OCI-LY7 (cell line): ENCODE data around the gene HMSD. TPM values are rescaled to one million over a fixed set of nuclear protein-coding genes. Genes with fewer than 3 reads are reported as not detected.

Source experiments
- BruUV-seq: library from RNA; stranded (reverse); fragments of 400-500 nt; replicated peaks from 2 replicates; lab custom pipeline; 2021; lab: Mats Ljungman, UMichigan
- CTCF ChIA-PET: fragments of 300-600 bp; sonication (Branson Sonifier 250); formaldehyde crosslinking; loops from one replicate; lab custom pipeline; 2022; ENCODE audit warnings: antibody characterized with exemption; ENCODE audit not compliant: unreplicated experiment; lab: Charles Lee
- POLR2A ChIA-PET: fragments of 300-600 bp; sonication (Branson Sonifier 250); formaldehyde crosslinking; loops from one replicate; lab custom pipeline; 2022; ENCODE audit warnings: antibody characterized with exemption; lab: Charles Lee
- DNase-seq: peaks from one replicate; pipeline ENCODE4 v3.0.0-alpha.2; 2015; ENCODE audit warnings: low spot score
- H2AFZ ChIP-seq: fragments of 200-600 bp; sonication (generic), shearing (Covaris generic); 2 replicates; pipeline ENCODE4 v1.6.1; 2014; ENCODE audit warnings: mild to moderate bottlenecking, antibody characterized with exemption, low read length, moderate library complexity
- H3K27ac ChIP-seq: fragments of 200-600 bp; sonication (generic); 2 replicates; pipeline ENCODE4 v1.5.1; 2014; ENCODE audit warnings: mixed run types, low read depth, mild to moderate bottlenecking, moderate library complexity, low read length, inconsistent platforms; ENCODE audit not compliant: poor library complexity, severe bottlenecking
- H3K36me3 ChIP-seq: fragments of 200-600 bp; sonication (generic); 2 replicates; pipeline ENCODE4 v1.6.1; 2014; ENCODE audit warnings: mild to moderate bottlenecking, antibody characterized with exemption, low read length, moderate library complexity, mixed read lengths; ENCODE audit not compliant: insufficient read depth
- H3K4me1 ChIP-seq: fragments of 200-600 bp; sonication (generic); 2 replicates; pipeline ENCODE4 v1.5.1; 2014; ENCODE audit warnings: mild to moderate bottlenecking, low read length; ENCODE audit not compliant: insufficient read depth, poor library complexity, severe bottlenecking
- H3K4me2 ChIP-seq: fragments of 200-600 bp; sonication (generic); 2 replicates; pipeline ENCODE4 v1.6.1; 2014; ENCODE audit warnings: mild to moderate bottlenecking, low read length
- H3K4me3 ChIP-seq: fragments of 200-600 bp; sonication (generic); 2 replicates; pipeline ENCODE4 v1.5.1; 2014; ENCODE audit warnings: mild to moderate bottlenecking, low read depth, low read length; ENCODE audit not compliant: poor library complexity, severe bottlenecking
- H3K79me2 ChIP-seq: fragments of 200-600 bp; sonication (generic); 2 replicates; pipeline ENCODE4 v1.6.1; 2016; ENCODE audit warnings: low read depth, mild to moderate bottlenecking, low read length, moderate library complexity, mixed read lengths; ENCODE audit not compliant: insufficient read depth
- H3K9me2 ChIP-seq: fragments of 200-600 bp; sonication (generic); 2 replicates; pipeline ENCODE4 v1.6.1; 2016; ENCODE audit warnings: mild to moderate bottlenecking, low read length, mixed read lengths; ENCODE audit not compliant: insufficient read depth
- H3K9me3 ChIP-seq: fragments of 200-600 bp; sonication (generic); 2 replicates; pipeline ENCODE4 v1.6.1; 2014; ENCODE audit warnings: mild to moderate bottlenecking, mixed run types, low read length, mixed read lengths
- H4K20me1 ChIP-seq: fragments of 200-600 bp; sonication (generic); 2 replicates; pipeline ENCODE4 v1.6.1; 2014; ENCODE audit warnings: mild to moderate bottlenecking, antibody characterized with exemption, low read length, moderate library complexity, mixed read lengths; ENCODE audit not compliant: insufficient read depth
- CTCF ChIP-seq: fragments of 200-600 bp; sonication (generic); conservative IDR thresholded peaks from 2 replicates; pipeline ENCODE4 v1.5.1; 2014; ENCODE audit warnings: mild to moderate bottlenecking, antibody characterized with exemption, low read length, moderate library complexity, mixed read lengths
- EZH2phosphoT487 ChIP-seq: fragments of 200-600 bp; sonication (generic); IDR thresholded peaks from 2 replicates; pipeline ENCODE4 v1.6.1; 2018; ENCODE audit warnings: low read depth, borderline replicate concordance, mild to moderate bottlenecking, mixed run types, antibody characterized with exemption, low read length, moderate library complexity, mixed read lengths
- intact Hi-C: fragments of 100-400 bp; cut with micrococcal nuclease; formaldehyde crosslinking; loops from one replicate; pipeline ENCODE4 v1.10.0; 2022; ENCODE audit not compliant: unreplicated experiment
- total RNA-seq, 2 experiments: library from RNA; depleted of rRNA in 1 of 2; stranded (reverse); fragments of >200 nt in 1 of 2; shearing (Covaris generic) in 1 of 2; gene quantifications; 2 replicates each; pipeline ENCODE4 v1.2.3, GENCODE V29; 2014 to 2022

HMSD gene
- total RNA-seq, 2 experiments from 2014 or later = not detected

DNA sequence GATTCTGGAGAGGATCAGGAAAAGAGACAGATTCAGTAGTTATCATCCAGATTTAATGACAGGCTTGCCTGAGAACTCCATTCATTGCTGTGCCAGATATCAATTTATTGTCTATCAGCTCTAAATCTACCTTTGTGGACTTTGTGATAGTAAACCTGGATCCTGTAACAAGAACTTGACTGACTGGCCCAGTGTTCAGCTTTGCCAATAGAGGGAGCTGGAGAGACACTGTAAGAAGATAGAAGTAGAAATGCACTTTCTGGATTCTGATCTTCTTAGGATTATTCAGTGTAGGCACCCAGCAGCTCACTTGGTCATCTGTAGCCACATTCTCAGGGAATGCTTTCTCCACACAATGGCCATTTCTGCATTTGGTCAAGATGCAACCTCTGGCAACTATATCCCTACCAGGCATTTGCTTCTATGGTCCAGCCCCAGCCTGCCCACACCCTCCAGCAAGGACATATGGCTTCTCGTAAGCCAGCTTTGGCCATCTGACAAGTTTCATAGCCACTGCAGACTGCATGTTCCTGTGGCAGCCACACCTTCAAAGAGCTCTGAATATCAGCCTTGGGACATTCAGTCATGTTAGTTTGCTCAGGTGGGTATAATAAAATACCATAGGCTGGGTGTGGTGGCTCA, 14.6 kb downstream of the HMSD start:
- ChIA-PET CTCF (interaction anchor here (1.1 kb wide), 1 partner anchor 24 kb away, joined by 3 read pairs; no protein-coding TSS in a partner anchor), POLR2A (interaction anchor here (0.6 kb wide), 1 partner anchor 1013 kb away, joined by 3 read pairs; no protein-coding TSS in a partner anchor)
- H4K20me1 ChIP-seq = no peaks in the 10 kb centered on the region
- no TSS peak for BruUV-seq
- intact Hi-C loops = no loop called here
- H3K79me2 ChIP-seq = no peaks in the 10 kb centered on the region
- H2AFZ ChIP-seq = no peak overlapping the region
- TF ChIP-seq CTCF (peak; percentile 74), EZH2phosphoT487 (no peak)
- no peaks in the 10 kb centered on the region for H3K9me3 ChIP-seq
- H3K4me2 ChIP-seq = no peak overlapping the region
- no peaks in the 10 kb centered on the region for H3K9me2 ChIP-seq
- H3K4me1 ChIP-seq = no peaks in the 10 kb centered on the region
- no peaks in the 10 kb centered on the region for H3K36me3 ChIP-seq
- no peak overlapping the region for H3K27ac ChIP-seq
- H3K4me3 ChIP-seq = no peak overlapping the region
- DNase-seq = peak; percentile 50

GRCh38 chr18:63964908-63965307, 15.8 kb downstream of the HMSD start:
- H3K36me3 ChIP-seq = no peaks in the 10 kb centered on the region
- H3K4me1 ChIP-seq = peaks cover 5% of the 10 kb centered on the region
- no peaks in the 10 kb centered on the region for H3K9me2 ChIP-seq
- no peaks in the 10 kb centered on the region for H3K79me2 ChIP-seq
- no peak overlapping the region for H2AFZ ChIP-seq
- no peak overlapping the region for H3K27ac ChIP-seq
- BruUV-seq = no TSS peak
- H3K4me2 ChIP-seq = no peak overlapping the region
- no peaks in the 10 kb centered on the region for H3K9me3 ChIP-seq
- no peaks in the 10 kb centered on the region for H4K20me1 ChIP-seq
- intact Hi-C loops = no loop called here
- no peak for TF ChIP-seq EZH2phosphoT487
- no peak for TF ChIP-seq CTCF
- ChIA-PET CTCF (no interaction called here), POLR2A (no interaction called here)
- H3K4me3 ChIP-seq = no peak overlapping the region
- no peak for DNase-seq

- no peak for DNase-seq
- no peak overlapping the region for H3K4me3 ChIP-seq
- H3K9me3 ChIP-seq = no peaks in the 10 kb centered on the region
- intact Hi-C loops = no loop called here
- H3K4me1 ChIP-seq = peaks cover 5% of the 10 kb centered on the region
- H3K27ac ChIP-seq = no peak overlapping the region
- H3K79me2 ChIP-seq = no peaks in the 10 kb centered on the region
- no peaks in the 10 kb centered on the region for H4K20me1 ChIP-seq
- no peaks in the 10 kb centered on the region for H3K36me3 ChIP-seq
- ChIA-PET CTCF (no interaction called here), POLR2A (no interaction called here)
- H3K9me2 ChIP-seq = no peaks in the 10 kb centered on the region
- BruUV-seq = no TSS peak
- TF ChIP-seq CTCF = no peak
- TF ChIP-seq EZH2phosphoT487 = no peak
- H3K4me2 ChIP-seq = no peak overlapping the region
- H2AFZ ChIP-seq = no peak overlapping the region
Observed at GRCh38 chr18:63965716-63966330, 16.7 kb downstream of the HMSD start.
